Smooth muscle cell of trachea (primary cell): ENCODE measurements around the gene SPRED2. TPM values are rescaled to one million over a fixed set of nuclear protein-coding genes. Genes with fewer than 3 reads are reported as not detected.

Experiments
- total RNA-seq: library from RNA; depleted of rRNA; stranded (reverse); fragments of >200 nt; gene quantifications from 2 replicates; pipeline ENCODE4 v1.2.1, GENCODE V29; 2014

SPRED2 gene, protein sequence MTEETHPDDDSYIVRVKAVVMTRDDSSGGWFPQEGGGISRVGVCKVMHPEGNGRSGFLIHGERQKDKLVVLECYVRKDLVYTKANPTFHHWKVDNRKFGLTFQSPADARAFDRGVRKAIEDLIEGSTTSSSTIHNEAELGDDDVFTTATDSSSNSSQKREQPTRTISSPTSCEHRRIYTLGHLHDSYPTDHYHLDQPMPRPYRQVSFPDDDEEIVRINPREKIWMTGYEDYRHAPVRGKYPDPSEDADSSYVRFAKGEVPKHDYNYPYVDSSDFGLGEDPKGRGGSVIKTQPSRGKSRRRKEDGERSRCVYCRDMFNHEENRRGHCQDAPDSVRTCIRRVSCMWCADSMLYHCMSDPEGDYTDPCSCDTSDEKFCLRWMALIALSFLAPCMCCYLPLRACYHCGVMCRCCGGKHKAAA
- total RNA-seq = 9.5 and 10.3 TPM in 2 replicates

DNA sequence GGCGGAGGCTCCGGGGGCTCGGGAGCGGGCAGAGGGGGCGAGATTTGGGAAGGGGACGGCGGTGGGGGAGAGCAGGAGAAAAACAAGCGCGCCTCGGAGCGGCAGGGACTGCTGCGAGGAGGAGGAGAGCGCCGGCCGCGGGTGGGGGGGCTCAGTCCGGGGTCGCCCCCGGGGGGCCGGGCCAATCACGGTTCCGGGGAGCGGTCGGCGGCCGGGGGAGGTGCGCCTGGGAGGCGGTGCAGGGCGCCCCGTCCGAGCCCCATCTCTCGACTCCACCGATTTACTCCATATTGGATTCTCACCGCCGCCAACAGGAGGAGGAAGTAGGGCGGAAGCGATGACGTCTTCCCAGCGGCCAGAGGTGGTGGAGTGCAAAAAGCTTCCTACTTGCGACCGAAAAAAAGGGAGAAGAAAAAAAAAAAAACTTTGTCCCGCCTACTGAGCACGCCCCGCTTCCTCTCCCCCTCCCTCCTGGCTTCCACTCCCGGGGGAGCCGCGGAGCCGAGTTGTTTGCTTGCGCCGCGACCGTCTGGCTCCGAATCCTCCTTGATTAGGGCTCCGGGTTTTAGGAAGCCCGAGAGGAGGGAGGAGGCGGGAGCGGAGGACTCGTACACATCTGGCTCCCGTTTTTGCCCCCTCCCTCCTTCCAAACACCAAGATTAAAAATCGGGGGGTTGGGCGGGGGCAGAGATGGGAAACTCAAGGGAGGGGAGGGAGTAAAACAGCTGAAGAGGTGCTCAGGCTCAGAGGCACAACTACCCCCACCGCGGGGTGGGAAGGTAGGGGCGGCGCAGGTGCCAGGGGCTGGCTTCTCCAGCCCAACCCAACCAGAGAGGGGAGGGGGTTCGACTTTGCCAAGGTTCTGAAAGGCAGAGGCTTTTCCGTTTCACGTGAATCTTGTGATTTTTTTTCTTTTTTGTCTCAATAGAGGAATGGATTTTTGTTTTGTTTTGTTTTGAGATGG, at the start of gene SPRED2:
Gene SPRED2 (minus strand): TSS at position 373 of the 964 bp plus-strand sequence. CDS start 612 bp downstream, outside the sequence.

Other genes starting within 250 kb of the SPRED2 start
- 81.0 and 161 TPM in 2 replicates for gene ACTR2, start 204.8 kb downstream of the SPRED2 start, total RNA-seq